C4-2B (cell line): ENCODE data around the gene IBA57.

ENCODE experiments used
- CTCF ChIP-seq: fragments of 450-650 bp; conservative IDR thresholded peaks from 2 replicates; pipeline ENCODE4 v1.5.1; 2017; ENCODE audit warnings: mild to moderate bottlenecking
- ZFX ChIP-seq: fragments of 450-650 bp; IDR thresholded peaks from 2 replicates; pipeline ENCODE4 v1.6.1; 2017

GRCh38 chr1:228212415-228212965 is 46.9 kb downstream of the IBA57 start:
- TF ChIP-seq CTCF, result no peak
- no peak for TF ChIP-seq ZFX
